Embryonic facial prominence (tissue), 1 donor: Measurements from ENCODE around the gene TPPP.
"Not testable (repeated sequence)": the region's sequence is repeated elsewhere in the genome, so short reads cannot be mapped to it uniquely, and the experiment has no call there.

Source experiments
- DNase-seq: peaks from one replicate; pipeline ENCODE4 v3.0.0-alpha.2; 2016; ENCODE audit errors: extremely low spot score

The TPPP gene

DNA sequence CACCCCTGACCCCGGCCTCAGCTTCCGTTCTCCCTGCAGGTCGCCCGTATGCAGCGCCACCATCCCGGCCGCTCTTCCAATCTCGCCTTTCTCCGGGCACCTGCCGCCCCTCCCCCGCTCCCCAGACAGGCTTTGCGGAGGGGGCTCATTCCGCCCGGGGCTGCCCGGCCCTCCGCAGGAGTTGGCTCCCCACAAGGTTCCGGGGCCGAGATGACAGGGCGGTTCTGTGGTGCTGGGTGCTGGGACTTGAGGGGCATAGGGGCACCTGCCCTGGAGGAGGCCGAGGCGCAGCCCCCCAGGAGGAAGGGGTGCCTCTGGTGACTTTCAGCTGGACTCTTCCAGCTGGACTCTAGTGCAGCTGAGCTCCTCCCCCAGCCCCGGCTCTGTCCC lies 885 bp upstream of the TPPP start:
- DNase-seq: not testable (repeated sequence)

DNA sequence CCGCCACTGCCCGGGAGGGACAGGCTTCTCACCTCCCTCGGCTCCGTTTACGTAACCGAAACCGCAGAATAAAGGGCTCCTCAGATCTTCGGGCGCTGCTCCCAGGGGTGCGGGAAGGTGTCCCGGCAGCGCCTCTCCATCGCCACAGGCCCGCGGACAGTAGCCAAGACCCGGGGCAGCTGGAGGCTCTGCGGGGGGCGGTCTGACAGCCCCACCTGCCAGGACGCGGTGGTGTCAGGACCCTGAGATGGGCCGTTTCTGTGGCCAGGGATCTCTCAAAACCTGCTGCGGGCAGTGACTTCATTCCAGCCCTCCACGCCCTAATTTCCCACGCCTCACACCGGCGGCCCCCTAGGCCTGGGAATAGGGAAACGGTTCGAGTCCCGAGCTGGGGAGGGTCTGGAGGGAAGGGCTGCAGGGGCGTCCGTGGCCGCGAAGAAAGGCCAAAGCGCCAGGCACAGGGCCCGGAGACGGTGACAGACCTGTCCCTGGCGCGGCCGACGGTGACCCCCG lies 567 bp downstream of the TPPP start:
- not testable (repeated sequence) for DNase-seq

DNA sequence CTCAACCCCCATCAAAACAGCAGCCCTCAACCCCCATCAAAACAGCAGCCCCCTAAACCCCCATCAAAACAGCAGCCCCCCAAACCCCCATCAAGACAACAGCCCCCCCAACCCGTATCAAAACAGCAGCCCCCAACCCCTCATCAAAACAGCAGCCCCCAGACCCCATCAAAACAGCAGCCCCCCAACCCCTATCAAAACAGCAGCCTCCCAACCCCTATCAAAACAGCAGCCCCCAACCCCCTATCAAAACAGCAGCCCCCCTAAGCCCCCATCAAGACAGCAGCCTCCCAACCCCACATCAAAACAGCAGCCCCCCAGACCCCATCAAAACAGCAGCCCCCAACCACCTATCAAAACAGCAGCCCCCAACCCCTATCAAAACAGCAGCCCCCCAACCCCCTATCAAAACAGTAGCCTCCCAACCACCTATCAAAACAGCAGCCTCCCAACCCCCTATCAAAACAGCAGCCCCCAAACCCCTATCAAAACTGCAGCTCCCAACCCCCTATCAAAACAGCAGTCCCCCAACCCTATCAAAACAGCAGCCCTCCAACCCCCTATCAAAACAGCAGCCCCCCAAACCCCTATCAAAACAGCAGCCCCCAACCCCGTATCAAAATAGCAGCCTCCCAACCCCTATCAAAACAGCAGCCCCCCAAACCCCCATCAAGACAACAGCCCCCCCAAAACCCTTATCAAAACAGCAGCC lies 1.2 kb downstream of the TPPP start:
- no peak for DNase-seq

DNA sequence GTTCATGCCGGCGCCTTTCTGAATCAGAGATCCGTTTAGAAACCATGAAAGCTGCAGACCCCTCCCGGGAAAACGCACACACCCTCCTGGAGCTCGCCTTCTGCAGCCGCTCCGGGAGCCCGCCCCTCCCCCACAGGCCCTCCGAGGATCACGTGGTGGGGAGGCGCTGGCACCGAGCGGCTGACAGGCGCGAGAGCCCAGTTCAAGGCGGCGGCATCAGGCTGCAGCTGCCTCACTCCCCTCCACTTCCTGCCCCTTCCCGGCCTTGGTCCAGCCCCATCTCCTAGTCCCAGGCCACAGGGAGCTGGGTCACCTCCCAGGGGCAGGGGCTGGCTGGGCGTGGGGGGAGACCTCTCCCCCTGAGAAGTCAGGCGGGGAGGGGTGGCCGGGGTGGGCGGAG lies 2.1 kb downstream of the TPPP start:
- DNase-seq: not testable (repeated sequence)

DNA sequence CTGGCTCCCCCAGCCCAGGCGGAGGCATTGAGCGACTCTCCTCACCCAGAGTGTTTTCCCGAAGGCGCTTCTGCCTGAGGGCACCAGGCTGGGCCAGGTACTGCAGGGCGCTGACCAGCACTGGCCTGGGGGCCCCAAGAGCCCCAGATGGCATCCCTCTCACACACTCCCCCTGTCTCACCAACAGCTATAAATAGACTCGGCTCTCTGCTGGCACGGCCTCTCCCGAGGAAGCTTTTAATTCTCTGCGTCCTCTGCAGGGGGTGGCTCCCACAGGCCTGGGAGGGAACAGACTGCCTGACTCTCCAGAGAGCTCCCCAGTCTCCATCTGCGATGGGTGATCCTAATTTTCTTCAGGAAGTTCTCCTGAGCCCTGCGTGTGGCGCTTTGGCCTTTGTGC lies 2.9 kb downstream of the TPPP start:
- DNase-seq: not testable (repeated sequence)

DNA sequence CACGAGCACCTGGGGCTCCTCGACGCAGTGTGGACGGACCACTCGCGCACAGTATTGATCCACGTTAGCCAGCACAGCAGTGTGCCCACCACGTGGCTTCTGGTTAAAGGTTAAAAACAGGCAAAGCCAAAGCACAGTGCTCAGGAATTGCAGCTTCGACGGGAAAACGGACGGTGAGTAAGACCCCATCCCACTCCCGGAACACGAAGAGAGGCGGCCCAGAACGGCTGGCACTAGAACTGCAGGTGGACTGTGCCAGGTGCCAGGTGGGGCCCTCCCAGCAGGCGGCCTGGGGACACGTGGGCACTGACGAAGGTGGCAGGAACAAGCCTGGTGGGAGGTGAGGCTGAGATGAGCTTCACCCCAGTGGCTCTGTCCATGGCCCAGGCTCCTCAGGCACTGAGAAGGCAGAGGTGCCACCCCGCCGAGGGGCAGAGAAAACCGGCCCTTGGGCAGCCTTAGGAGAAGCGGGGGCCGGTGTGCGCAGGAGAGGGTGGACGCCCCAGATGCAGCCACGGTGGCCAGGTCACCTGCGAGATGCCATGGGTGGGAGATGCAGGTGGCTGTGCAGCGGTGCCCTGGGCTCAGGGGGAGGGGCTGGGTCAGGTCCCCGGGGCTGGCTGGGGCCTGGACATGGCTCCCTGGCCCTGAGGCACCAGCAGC lies 4.7 kb downstream of the TPPP start:
- DNase-seq: not testable (repeated sequence)

DNA sequence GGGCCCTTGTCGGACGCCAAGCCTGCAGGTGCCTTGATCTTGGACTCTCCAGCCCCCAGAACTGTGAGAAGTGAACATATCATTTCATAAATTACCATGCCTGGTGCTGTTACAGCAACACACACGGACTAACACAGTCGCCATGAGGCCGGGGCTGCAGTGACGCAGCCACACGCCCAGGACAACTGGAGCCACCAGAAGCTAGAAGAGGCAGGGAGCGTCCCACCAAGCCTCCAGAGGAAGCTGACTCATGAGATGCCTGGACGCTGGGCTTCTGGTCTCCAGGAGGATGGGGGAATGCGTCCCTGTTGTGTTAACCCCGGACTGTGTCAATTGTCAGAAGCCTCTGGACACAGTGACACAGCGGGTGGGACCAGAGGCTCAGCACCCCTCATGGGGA lies 6.2 kb downstream of the TPPP start:
- DNase-seq: not testable (repeated sequence)

DNA sequence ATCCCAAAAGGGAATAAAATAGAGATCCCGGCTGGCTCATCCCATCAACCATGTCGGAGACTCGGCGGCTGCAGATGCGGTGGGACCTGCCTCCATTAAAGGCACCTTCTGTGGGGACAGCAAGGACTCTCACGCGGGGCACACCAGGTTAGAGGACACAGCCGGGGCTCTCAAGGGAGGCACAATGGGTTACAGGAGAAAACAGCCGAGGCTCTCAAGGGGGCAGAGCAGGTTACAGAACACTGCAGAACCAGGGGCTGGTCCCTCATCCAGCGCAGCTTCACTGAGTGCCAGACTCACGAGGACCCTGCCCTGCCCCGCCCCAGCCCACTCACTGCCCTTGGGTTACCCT lies 7.0 kb downstream of the TPPP start:
- not testable (repeated sequence) for DNase-seq

DNA sequence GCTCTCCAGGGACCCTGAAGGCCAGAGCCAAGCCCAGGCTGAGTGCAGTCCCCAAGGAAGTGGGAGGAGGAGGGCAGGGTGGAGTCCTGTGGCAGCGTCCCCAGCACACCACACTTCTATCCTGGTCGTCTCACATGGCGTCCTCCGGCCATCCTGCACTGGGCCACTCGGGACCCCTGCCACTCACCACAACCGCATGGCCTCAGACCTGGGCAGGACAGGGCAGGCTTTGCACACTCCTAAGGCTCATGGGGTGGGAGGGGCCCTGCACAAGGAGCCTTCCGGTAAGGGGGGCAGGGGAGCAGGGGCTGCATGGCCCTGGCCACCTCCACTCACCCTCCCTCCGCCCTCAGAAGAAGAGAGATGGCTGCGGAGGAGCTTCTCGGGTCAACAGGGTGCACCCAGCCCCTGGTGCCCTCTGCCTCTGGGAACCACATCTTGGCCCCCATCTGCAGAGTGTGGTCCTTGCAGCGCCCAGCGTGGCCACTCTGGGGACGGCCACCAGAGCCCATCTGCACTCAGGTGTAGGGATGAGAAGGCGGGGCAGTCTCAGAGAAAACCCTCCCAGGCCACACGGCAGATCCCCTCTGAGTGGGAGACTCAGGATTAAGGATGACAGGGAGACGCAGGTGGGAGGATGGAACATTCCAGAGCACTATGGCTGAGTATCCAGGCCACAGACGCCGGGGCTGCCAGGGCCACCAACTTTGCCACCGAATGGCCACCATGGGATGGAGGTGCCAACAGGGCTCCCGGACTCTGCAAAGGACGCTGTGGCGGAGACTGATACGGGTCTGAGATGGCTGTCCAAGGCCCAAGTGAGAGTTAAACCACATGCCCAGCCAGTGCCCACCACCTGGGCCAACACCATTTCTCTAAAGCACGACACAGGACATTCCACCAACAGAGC lies 7.6 kb downstream of the TPPP start:
- no peak for DNase-seq

DNA sequence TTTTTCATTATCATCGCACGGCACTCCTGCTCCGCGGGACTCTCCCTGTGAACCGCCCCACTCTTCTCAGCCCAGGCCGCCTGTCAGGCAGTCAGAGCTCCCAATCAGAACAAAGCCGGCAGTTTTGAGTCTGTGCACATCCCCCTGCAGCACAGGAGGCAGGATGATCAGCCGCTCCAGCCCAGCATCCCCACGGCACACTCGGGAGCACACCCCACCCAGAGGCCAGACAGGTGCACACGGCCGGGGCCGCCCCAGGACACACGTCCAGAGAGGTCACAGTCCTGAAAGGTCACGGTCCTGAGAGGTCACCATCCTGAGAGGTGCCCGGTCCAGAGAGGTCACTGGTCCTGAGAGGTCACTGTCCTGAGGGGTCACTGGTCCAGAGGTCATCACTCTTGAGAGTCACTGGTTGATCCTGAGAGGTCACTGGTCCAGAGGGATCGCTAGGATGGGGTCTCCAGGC lies 8.4 kb downstream of the TPPP start:
- no peak for DNase-seq

DNA sequence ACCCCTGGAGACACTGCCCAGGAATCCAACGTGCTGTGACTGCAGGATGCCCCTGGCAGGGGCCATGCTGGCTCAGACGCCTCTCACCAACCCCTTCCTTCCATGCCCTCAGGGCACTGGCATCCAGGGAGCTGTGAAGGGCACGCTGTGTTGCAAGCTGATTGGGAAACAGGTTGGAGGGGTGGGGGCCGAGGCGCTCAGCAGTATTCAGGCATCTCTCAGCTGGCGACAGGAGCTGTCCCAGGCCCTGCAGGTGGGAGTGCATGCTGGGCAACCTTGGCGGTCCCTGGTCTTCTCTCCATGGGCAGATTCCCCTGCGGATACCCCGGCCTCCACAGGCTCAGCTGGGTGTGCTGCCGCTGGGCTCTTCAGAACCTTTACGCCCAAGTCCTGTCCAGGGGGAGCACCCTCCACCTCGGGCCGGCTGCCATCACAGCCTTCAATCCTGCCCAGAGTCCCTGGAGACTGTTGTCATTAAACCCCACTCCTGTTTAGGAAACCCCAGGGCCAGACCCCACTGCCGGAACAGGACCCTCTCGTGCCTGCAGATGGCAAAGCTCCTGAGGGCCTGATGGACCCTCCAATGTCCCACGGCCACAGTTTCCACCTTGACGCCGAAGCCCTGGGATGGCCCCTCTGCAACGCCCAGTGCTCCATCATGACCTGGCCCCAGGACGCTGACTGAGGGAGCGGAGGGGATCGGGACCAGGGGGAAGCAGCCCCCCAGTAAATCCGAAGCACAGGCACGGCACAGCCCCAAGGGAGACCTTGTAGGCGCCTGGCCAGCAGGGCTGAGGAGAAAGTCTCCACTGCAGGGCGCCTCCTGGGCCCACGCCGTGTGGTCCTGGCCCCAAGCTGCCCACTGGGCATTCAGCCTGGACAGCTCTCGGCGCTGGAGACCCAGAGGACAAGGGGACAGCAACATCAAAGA lies 9.3 kb downstream of the TPPP start:
- no peak for DNase-seq

DNA sequence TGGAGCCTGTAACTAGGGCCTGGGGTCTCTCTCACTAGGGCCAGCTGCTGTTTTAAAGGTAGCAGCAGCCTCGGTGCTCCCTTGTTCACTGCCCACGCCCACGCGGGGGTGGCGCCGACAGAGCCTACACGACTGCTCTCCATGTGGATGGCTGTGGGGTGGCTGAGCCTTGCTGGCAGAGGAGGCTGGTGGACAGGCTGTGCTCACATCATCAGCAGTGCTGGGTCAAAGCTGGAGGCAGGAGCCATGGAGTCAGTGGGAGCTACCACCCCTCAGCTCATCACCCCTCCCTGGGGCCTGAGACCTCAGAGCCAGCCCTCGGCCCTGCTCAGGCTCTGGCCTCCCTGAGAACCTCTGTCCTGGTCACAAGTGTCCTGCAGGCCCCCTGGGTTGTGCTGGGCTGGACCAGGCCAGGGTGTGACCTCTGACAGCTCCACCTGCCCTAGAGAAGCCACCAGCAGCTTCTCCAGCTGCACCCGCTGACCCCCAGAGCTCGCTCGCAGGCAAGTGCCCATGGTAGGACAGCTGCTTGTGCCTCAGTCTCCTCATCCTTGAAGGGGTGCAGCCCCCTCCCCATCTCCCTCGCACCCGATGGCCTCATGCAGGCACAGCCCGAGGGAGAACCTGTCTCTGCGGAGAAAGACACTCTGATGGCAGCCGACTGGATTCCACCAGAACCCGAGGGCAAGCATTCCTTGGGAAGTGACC lies 10.3 kb downstream of the TPPP start:
- DNase-seq: not testable (repeated sequence)

DNA sequence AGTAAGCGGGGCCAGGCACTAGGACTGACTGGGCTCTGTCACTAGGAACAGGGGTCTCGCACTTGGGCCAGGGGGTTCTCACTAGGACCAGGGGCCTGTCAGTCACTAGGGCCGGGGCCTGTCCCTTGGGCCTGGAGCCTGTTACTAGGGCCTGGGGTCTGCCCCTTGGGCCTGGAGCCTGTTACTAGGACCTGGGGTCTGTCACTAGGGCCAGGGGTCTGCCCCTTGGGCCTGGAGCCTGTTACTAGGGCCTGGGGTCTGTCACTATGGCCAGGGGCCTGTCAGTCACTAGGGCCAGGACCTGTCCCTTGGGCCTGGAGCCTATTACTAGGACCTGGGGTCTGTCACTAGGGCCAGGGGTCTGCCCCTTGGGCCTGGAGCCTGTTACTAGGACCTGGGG lies 10.9 kb downstream of the TPPP start:
- not testable (repeated sequence) for DNase-seq

DNA sequence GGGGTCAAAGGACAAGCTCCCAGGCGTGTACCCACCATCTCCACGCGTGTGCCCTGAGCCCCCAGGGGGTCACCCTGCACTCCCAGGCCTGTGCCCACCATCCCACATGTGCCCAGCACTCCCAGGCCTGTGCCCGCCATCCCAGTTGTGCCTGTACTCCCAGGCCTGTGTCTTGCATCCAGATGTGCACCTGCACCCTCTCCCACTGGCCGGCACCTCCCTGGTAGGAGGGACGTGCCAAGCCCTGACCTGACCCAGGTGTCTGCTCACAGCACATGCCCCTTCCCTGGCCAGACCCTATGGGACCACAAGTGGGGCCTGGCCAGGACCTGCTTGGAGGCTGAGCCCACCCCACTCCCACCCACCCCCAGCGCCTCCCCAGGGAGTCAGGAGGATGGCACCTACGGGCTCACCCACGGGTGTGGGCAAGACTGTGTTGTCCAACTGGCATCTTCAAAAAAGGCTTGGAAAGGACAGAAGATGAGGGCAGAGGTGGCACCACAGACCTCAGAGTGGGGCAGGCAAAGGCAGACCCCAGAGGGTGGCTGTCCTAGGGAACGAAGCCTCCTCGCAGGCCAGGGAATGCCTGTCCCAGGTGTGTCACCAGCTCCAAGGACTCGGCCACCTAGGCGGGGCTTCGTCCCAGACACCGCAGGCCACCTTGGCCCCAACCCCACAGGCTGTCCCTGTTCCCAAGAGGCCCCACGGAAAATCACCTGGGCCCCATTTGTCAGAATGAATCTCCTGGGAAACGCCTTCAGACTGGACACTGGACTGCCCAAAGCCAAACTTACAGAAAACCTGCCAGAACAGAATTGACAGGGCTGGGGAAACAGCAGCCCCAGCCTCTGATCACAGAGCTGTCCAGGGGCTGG lies 11.6 kb downstream of the TPPP start:
- DNase-seq: not testable (repeated sequence)

DNA sequence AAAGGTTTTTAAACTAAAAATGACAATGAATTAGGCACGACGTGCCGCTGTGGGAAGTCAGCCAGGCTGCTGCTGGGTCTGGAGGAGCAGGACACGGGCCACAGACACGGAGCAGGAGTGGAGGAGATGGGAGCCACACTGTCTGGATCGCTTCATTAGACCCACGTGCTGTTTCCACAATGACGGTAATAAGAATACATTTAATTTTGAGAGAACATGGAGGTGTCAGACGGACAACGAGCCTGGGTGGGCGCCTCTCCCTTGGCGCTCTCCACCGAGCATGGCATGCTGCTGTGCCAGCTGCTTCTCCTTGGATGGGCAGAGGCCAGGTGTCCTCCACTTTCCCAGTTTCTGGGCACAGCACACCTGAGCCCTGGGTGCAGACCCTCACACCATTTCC lies 12.3 kb downstream of the TPPP start:
- DNase-seq: not testable (repeated sequence)

DNA sequence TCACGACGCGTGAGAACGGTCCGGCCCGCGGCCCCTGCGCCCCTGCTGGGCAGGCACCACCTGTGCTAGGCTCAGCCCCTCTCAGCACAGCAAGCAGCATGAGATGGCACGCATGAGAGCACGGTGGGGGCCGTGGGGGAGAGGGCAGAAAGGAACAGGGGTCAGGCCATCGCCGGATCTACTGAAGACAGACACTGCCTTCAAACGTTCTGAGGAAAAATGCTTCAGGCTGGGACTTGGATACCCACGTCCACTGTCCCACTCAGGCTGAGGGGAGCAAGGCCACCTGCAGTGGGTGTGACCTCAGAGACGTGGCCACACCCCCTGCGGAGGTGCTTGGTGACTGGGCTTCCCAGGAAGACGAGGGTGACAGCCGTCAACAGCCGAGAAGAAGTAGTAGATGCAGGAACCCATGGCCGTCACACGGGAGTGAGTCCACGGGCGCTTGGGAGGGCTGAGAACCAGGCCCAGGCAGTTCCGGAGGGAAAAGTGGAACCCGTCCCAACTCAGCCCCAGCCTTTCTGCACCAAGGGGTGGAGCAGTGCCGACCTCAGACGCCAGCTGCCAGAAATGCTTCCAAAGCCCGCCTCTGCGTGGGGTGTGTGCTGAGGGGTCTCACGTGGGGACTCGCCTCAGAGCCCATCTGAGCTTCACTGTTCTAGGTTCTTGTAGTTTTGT lies 12.9 kb downstream of the TPPP start:
- DNase-seq: not testable (repeated sequence)

DNA sequence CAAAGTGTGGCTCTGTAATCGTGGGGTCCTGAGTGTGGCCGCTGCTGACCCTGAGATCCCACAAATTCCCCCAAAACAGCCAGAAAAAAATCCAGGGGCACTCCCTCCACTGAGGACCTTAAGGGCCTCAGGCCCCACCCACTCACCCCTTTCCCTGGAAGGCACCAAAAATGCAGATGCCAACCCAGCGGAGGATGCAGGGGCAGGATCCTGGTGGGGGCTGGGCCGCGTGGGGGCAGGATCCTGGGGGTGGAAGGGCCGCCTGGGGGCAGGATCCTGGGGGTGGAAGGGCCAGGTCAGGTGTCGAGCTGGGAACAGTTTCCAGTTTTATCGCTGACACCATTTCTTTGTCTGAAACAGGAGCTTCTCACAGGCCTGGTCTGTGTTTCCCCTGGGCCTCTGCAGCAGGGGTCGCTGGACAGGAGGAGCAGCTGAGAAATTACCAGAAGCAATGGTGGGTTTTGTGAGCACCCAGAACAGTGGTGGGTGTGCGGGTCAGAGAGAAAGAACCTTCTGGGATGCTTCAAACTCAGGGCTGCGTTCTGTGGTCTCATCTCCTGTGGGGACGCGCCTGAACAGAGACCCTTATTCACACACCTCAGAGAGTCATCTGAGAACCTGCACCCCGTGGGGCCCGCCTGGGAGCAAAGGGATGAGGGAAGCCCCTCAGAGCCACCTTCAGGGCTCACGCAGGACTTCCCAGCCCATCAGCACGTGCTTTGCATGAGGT lies 13.8 kb downstream of the TPPP start:
- DNase-seq: not testable (repeated sequence)

DNA sequence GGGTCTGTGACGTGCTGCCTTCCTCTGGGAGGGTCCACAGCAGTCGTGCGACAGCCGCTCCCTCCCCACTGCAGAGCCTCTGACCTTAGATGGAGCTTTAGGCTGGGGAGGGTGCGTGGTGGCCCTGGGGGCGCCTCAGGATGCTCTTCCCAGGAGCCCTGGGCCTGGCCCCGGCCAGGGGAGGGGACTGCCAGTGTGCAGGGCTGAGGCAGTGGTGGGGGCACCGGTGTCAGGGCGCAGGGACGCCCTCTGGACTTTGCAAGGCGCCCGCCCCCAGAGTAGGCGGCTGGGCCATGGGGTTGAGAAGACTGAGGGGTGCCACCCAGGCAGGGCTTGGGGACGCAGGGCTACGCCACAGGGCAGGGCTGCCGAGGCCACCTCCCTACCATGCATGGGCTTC lies 14.6 kb downstream of the TPPP start:
- DNase-seq: not testable (repeated sequence)
